Pancreas (tissue), 10 donors: ENCODE data around the gene NCF2. TPM values are rescaled to one million over a fixed set of nuclear protein-coding genes. Genes with fewer than 3 reads are reported as not detected.
A peak's percentile ranks its signal among the peaks of the same experiment; 100 is the strongest.

Experiments used
- ATAC-seq, 4 donors: fragments of 200-7000 bp; cut with Tn5 transposase; one replicate each; pipeline versions ENCODE4 v1.8.0 to v1.9.1; 2020; ENCODE audit warnings: mild to moderate bottlenecking in 4 of 4, moderate library complexity in 4 of 4
- DNase-seq, 6 donors: peaks; one replicate each; pipeline ENCODE4 v3.0.0-alpha.2; 2020
- FAIRE-seq: peaks from 2 replicates; lab custom pipeline; 2012; peaks lifted over from hg19 to GRCh38; lab: Jason Lieb, UNC
- H3K27ac ChIP-seq, 4 donors: fragments of 200-600 bp; sonication (generic); 1 replicate in 3 of 4; 2 replicates in 1 of 4; pipeline versions ENCODE4 v1.5.0 to v1.8.0; 2020
- H3K27me3 ChIP-seq, 4 donors: fragments of 200-600 bp; one replicate each; pipeline ENCODE4 v1.8.0; 2021
- H3K36me3 ChIP-seq, 3 donors: fragments of 200-600 bp; sonication (generic) in 1 of 3; one replicate each; pipeline versions ENCODE4 v1.5.0 to v1.8.0; 2020 to 2021
- H3K4me1 ChIP-seq, 3 donors: fragments of 200-600 bp; one replicate each; pipeline ENCODE4 v1.8.0; 2021
- H3K4me3 ChIP-seq, 4 donors: fragments of 200-600 bp; sonication (generic) in 2 of 4; one replicate each; pipeline versions ENCODE4 v1.5.0 to v1.8.0; 2020 to 2021
- H3K9me3 ChIP-seq, 4 donors: fragments of 200-600 bp; one replicate each; pipeline ENCODE4 v1.8.0; 2021
- WGBS, 2 donors: extraction: QIAGEN DNeasy Blood & Tissue Kit; methylation state at CpG; one replicate each; pipeline ENCODE4 v1.1.7; 2013; 5-methylcytosine and 5-hydroxymethylcytosine counted together
- intact Hi-C, 3 donors: fragments of 100-400 bp; cut with DNase I; formaldehyde crosslinking; loops; one replicate each; pipeline versions ENCODE4 v1.11.1 to v1.14.2; 2022
- polyA plus RNA-seq, 2 donors: library from polyadenylated mRNA; stranded (reverse); fragments of 200-250 nt; gene quantifications; one replicate each; pipeline ENCODE4 v1.2.3, GENCODE V29; 2013
- total RNA-seq, 6 donors: library from RNA; stranded (reverse); fragmentation: NEBNext Ultra II Directional in 4 of 6; extraction: Animal tissue kit (Norgen Biotek cat#: 25700) in 4 of 6; gene quantifications; one replicate each; pipeline versions ENCODE4 v1.2.1 to v1.2.4, GENCODE V29; 2021 to 2023
- TF ChIP-seq, protein P1 (sequence below), 4 donors: fragments of 200-600 bp; sonication (generic) in 3 of 4; IDR thresholded peaks; one replicate each; pipeline versions ENCODE4 v1.5.0 to v1.8.0; 2021; ENCODE audit warnings: antibody characterized with exemption in 4 of 4
- donor health status: healthy with polysubstance abuse.
- donor health status: DM: no; HTN: no; CAD: no; lungs with moderate emphysema.
- donor health status: DM: no; HTN: no; CAD: no.
- donor health status: control.
- donor health status: control.
- donor health status: Bipolar disorder and iron deficiency.
- donor health status: DM: yes; HTN: yes; CAD: no.
- donor health status: DM: no; HTN: no; CAD: no.
- donor health status: DM: no; HTN: no; CAD: no.
- donor health status: DM: yes; HTN: yes; CAD: no.

The NCF2 gene
- total and polyA plus RNA-seq, 8 donors, result 0.65 to 24.5 (median 2.1) TPM

DNA sequence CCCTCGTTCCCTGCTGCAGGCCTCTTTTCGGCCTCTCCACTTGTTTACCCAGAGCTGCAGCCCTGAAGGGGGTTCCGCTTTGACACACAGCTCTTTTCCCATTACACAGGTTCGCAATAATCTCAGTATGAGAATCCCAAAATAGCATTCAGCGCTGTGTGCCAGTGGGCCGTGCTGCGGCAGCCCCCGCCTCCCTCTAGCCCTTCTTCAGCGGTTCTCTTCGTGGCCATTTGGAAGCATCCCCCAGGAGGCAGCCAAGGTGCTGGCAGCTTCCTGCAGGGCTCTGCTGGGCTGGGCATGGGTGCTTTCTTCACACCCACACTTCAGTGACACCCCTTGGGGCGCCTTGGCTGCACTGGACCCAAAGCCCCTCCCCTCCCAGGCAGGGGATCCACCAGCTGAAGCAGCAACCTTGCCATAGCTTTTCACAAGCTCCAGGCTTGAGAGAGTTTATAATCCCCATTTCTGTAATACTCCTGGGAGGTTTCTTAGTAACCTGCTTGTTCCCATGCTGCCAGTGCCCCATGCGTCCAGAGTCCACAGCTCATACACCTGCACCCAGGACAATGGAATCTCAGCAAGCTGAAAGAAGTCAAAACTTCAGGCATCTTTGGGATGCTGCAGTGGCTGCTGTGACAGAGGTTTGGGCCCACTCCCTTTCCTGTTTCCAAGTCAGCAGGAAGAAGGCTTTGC is 8.1 kb downstream of the NCF2 start:
- intact Hi-C loops, result no loop called here

DNA sequence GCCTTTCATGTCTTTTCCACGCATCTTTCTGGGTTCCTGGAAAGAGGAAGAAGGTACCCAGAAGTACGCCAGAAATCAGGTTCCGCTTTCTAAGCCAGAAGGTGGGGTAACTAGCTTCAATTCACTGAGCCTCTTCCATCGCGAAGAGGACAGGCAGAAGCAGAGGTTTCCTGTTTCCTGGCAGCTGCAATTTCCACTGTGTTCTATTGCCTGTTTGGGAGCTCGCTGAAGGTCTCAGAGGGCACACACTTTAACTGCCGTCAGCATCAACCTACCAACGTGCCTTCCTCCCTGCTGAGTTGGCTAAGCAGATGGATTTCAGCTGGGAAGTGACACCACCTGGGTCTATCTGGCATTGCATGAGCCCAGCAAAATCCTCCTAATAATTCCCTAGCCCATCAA is 10.0 kb downstream of the NCF2 start:
- intact Hi-C loops, result no loop called here
- FAIRE-seq (no peak), DNase-seq (no peak), ATAC-seq (peak in 3 of 4 donors; percentile 68 to 79 (median 75))
- H3K27me3 ChIP-seq, result no peaks in the 10 kb centered on the region
- no peak overlapping the region for H3K27ac ChIP-seq
- no peaks in the 10 kb centered on the region for H3K4me1 ChIP-seq
- 47 to 56% methylated on average over 8 of the region's 8 CpGs for WGBS, 2 donors
- TF ChIP-seq, protein P1, sequence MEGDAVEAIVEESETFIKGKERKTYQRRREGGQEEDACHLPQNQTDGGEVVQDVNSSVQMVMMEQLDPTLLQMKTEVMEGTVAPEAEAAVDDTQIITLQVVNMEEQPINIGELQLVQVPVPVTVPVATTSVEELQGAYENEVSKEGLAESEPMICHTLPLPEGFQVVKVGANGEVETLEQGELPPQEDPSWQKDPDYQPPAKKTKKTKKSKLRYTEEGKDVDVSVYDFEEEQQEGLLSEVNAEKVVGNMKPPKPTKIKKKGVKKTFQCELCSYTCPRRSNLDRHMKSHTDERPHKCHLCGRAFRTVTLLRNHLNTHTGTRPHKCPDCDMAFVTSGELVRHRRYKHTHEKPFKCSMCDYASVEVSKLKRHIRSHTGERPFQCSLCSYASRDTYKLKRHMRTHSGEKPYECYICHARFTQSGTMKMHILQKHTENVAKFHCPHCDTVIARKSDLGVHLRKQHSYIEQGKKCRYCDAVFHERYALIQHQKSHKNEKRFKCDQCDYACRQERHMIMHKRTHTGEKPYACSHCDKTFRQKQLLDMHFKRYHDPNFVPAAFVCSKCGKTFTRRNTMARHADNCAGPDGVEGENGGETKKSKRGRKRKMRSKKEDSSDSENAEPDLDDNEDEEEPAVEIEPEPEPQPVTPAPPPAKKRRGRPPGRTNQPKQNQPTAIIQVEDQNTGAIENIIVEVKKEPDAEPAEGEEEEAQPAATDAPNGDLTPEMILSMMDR (IDR thresholded peaks at IDR 0.05), result no peak
- no peaks in the 10 kb centered on the region for H3K36me3 ChIP-seq
- no peak overlapping the region for H3K4me3 ChIP-seq
- no peaks in the 10 kb centered on the region for H3K9me3 ChIP-seq

More for the DNA sequence above, 8.1 kb downstream of the NCF2 start:
- Histone ChIP-seq H3K27me3 (no peaks in the 10 kb centered on the region), H3K27ac (no peak overlapping the region), H3K36me3 (no peaks in the 10 kb centered on the region), H3K4me1 (no peaks in the 10 kb centered on the region), H3K9me3 (no peaks in the 10 kb centered on the region), H3K4me3 (no peak overlapping the region)
- no peak for ATAC-seq
- TF ChIP-seq, protein P1 (IDR thresholded peaks at IDR 0.05), result no peak
- no peak for FAIRE-seq
- DNase-seq, result no peak
- WGBS, 2 donors, result 85 to 86% methylated on average over 12 of the region's 12 CpGs

DNA sequence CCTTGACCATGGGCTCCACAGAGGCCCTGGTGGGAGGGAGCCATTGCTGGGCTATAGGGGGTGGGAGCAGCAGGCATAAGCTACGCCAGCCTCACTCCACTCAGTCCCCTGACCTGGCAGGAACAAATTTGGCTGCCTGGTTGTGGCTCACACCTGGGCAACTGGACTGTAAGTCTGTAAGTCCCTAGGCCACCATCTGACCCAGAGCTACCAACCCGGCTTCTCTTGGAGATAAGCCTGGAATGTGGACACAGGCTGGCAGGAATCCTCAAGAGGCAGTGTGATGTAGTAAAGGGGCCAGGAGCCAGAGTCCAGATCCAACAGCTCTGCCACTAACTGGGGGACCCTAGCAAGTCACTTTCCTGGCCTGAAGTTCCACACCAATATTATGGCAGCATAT is 11.4 kb downstream of the NCF2 start:
- no peak overlapping the region for H3K4me3 ChIP-seq
- H3K27ac ChIP-seq, result no peak overlapping the region
- TF ChIP-seq, protein P1 (IDR thresholded peaks at IDR 0.05), result no peak
- no peak for FAIRE-seq
- no peaks in the 10 kb centered on the region for H3K9me3 ChIP-seq
- H3K27me3 ChIP-seq, result no peaks in the 10 kb centered on the region
- no peaks in the 10 kb centered on the region for H3K36me3 ChIP-seq
- no peak for DNase-seq
- 50 to 63% methylated on average over 2 of the region's 2 CpGs for WGBS, 2 donors
- intact Hi-C loops, result no loop called here
- H3K4me1 ChIP-seq, result no peaks in the 10 kb centered on the region
- peak in 2 of 4 donors; percentile 30 to 44 for ATAC-seq

DNA sequence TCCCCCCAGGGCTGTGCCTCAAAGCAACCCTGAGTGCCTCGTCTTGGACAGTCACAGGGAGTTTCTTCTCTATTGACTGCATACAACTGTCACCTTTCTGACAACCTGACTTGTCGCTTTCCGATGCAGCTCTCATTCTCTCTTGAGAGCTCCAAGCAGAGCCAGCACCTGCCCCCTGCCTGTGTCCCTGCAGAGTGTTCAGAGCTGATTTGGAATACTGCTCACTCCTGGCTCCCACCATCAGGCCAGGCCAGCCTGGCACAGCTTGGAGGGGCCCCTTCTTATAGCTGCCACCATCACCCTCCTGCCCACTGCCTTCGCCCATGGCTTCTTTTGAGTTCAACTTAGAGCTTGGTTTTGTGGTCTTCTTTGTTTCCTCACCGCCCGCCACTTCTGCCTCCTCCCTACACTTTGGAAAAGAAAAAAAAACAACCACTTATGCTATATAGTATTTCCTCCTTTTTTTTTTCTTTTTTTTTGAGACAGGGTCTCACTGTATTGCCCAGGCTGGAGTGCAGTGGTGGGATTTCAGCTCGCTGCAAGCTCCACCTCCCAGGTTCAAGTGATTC is 12.3 kb downstream of the NCF2 start:
- ATAC-seq (peak in 1 of 4 donors; percentile 27), DNase-seq (no peak), FAIRE-seq (no peak)
- no peak overlapping the region for H3K4me3 ChIP-seq
- H3K27ac ChIP-seq, result no peak overlapping the region
- TF ChIP-seq, protein P1 (IDR thresholded peaks at IDR 0.05), result no peak
- no peaks in the 10 kb centered on the region for H3K9me3 ChIP-seq
- no peaks in the 10 kb centered on the region for H3K27me3 ChIP-seq
- H3K4me1 ChIP-seq, result no peaks in the 10 kb centered on the region
- WGBS, 2 donors, result 74 to 81% methylated on average over 7 of the region's 7 CpGs
- no peaks in the 10 kb centered on the region for H3K36me3 ChIP-seq
- intact Hi-C loops, result no loop called here

DNA sequence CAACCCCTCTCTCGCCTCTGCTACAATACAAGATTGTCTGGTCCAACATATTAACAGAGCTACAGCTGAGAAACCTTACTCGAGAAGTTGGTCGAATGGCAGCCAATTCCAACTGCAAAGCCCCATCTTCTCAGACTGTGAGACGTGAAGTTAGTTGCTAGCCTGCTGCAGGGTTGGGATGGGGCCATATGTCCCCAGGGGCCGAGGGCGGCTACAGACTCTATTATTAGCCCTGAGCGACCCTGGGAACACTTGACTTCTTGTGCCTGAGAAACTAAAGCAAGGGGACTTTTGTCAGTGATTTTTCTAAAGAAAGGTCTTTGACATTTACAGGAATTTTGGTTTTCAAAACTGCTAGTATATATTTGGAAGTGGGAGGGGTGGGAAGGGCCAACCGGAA is 13.7 kb downstream of the NCF2 start:
- WGBS, 2 donors, result 70 to 76% methylated on average over 8 of the region's 8 CpGs
- H3K4me3 ChIP-seq, result no peak overlapping the region
- DNase-seq (no peak), ATAC-seq (no peak), FAIRE-seq (no peak)
- no peaks in the 10 kb centered on the region for H3K36me3 ChIP-seq
- no peak overlapping the region for H3K27ac ChIP-seq
- TF ChIP-seq, protein P1 (IDR thresholded peaks at IDR 0.05), result no peak
- no peaks in the 10 kb centered on the region for H3K4me1 ChIP-seq
- intact Hi-C loops, result no loop called here
- no peaks in the 10 kb centered on the region for H3K27me3 ChIP-seq
- H3K9me3 ChIP-seq, result no peaks in the 10 kb centered on the region
